H9 (cell line): ENCODE data around the gene YAP1. TPM values are rescaled to one million over a fixed set of nuclear protein-coding genes. Genes with fewer than 3 reads are reported as not detected.

Experiments
- DNase-seq: peaks from one replicate; pipeline ENCODE4 v3.0.0-alpha.2; 2017
- H2AFZ ChIP-seq: one replicate; pipeline ENCODE4 v1.6.1; 2013; ENCODE audit warnings: mild to moderate bottlenecking, low read length, control low read depth, moderate library complexity
- H2AK5ac ChIP-seq: 2 replicates; pipeline ENCODE4 v1.6.1; 2013; ENCODE audit warnings: low read length, control low read depth, mixed read lengths; ENCODE audit not compliant: insufficient read length
- H2BK120ac ChIP-seq: one replicate; pipeline ENCODE4 v1.6.1; 2013; ENCODE audit warnings: low read depth, mild to moderate bottlenecking, low read length, control low read depth, inconsistent platforms; ENCODE audit not compliant: poor library complexity, severe bottlenecking
- H2BK12ac ChIP-seq: 2 replicates; pipeline ENCODE4 v1.6.1; 2013; ENCODE audit warnings: low read length, control low read depth, mixed read lengths, low read depth; ENCODE audit not compliant: insufficient read length
- H2BK15ac ChIP-seq: 2 replicates; pipeline ENCODE4 v1.6.1; 2013; ENCODE audit warnings: low read depth, low read length, control low read depth
- H2BK20ac ChIP-seq: one replicate; pipeline ENCODE4 v1.6.1; 2013; ENCODE audit warnings: low read depth, mild to moderate bottlenecking, low read length, control low read depth, inconsistent platforms; ENCODE audit not compliant: poor library complexity, severe bottlenecking
- H2BK5ac ChIP-seq: 2 replicates; pipeline ENCODE4 v1.6.1; 2013; ENCODE audit warnings: low read length, control low read depth, mixed read lengths; ENCODE audit not compliant: insufficient read length
- H3K14ac ChIP-seq: 2 replicates; pipeline ENCODE4 v1.6.1; 2013; ENCODE audit warnings: low read length, control low read depth; ENCODE audit not compliant: insufficient read depth
- H3K18ac ChIP-seq: 2 replicates; pipeline ENCODE4 v1.6.1; 2013; ENCODE audit warnings: low read depth, mild to moderate bottlenecking, mixed read lengths, low read length, control low read depth; ENCODE audit not compliant: insufficient read length
- H3K23ac ChIP-seq: 2 replicates; pipeline ENCODE4 v1.6.1; 2013; ENCODE audit warnings: low read length, control low read depth, mixed read lengths, low read depth; ENCODE audit not compliant: insufficient read length
- H3K23me2 ChIP-seq: 2 replicates; pipeline ENCODE4 v1.6.1; 2013; ENCODE audit warnings: low read depth, mild to moderate bottlenecking, mixed read lengths, low read length, control low read depth; ENCODE audit not compliant: insufficient read length, poor library complexity, severe bottlenecking
- H3K27ac ChIP-seq: 2 replicates; pipeline ENCODE4 v1.5.1; 2013; ENCODE audit warnings: low read length, control low read depth, mixed read lengths, low read depth; ENCODE audit not compliant: insufficient read length
- H3K27me3 ChIP-seq: 2 replicates; pipeline ENCODE4 v1.6.1; 2013; ENCODE audit warnings: low read length, control low read depth, inconsistent platforms; ENCODE audit not compliant: insufficient read depth
- H3K4ac ChIP-seq: 2 replicates; pipeline ENCODE4 v1.6.1; 2013; ENCODE audit warnings: low read depth, mild to moderate bottlenecking, control low read depth, inconsistent platforms, low read length, moderate library complexity
- H3K4me1 ChIP-seq: 2 replicates; pipeline ENCODE4 v1.6.1; 2013; ENCODE audit warnings: low read length, control low read depth, inconsistent platforms; ENCODE audit not compliant: insufficient read depth
- H3K4me2 ChIP-seq: 2 replicates; pipeline ENCODE4 v1.6.1; 2013; ENCODE audit warnings: low read length, control low read depth, mixed read lengths; ENCODE audit not compliant: insufficient read length, insufficient read depth
- H3K56ac ChIP-seq: 2 replicates; pipeline ENCODE4 v1.6.1; 2013; ENCODE audit warnings: low read depth, mild to moderate bottlenecking, mixed read lengths, low read length, control low read depth; ENCODE audit not compliant: insufficient read length
- H3K79me1 ChIP-seq: 2 replicates; pipeline ENCODE4 v1.6.1; 2013; ENCODE audit warnings: low read depth, mild to moderate bottlenecking, moderate library complexity, low read length, control low read depth, inconsistent platforms; ENCODE audit not compliant: insufficient read depth, poor library complexity, severe bottlenecking
- H3K79me2 ChIP-seq: 2 replicates; pipeline ENCODE4 v1.6.1; 2013; ENCODE audit warnings: low read length, control low read depth, inconsistent platforms; ENCODE audit not compliant: insufficient read depth
- H3K9ac ChIP-seq: 2 replicates; pipeline ENCODE4 v1.6.1; 2013; ENCODE audit warnings: low read length, control low read depth, mixed read lengths; ENCODE audit not compliant: insufficient read length; ENCODE audit errors: extremely low read depth
- H3K9me3 ChIP-seq: one replicate; pipeline ENCODE4 v1.6.1; 2013; ENCODE audit warnings: low read depth, low read length, inconsistent platforms; ENCODE audit not compliant: control insufficient read depth
- H3T11ph ChIP-seq: one replicate; pipeline ENCODE4 v1.6.1; 2013; ENCODE audit warnings: mild to moderate bottlenecking, low read length, control low read depth, inconsistent platforms
- H4K20me1 ChIP-seq: one replicate; pipeline ENCODE4 v1.6.1; 2013; ENCODE audit not compliant: control insufficient read depth, insufficient read length, insufficient read depth
- H4K5ac ChIP-seq: 2 replicates; pipeline ENCODE4 v1.6.1; 2013; ENCODE audit warnings: low read depth, mild to moderate bottlenecking, mixed read lengths, low read length, control low read depth; ENCODE audit not compliant: insufficient read length
- H4K8ac ChIP-seq: replicated peaks from 2 replicates; pipeline ENCODE4 v1.6.1; 2013; ENCODE audit warnings: low read length, control low read depth, mixed read lengths, low read depth; ENCODE audit not compliant: insufficient read length
- H4K91ac ChIP-seq: 2 replicates; pipeline ENCODE4 v1.6.1; 2013; ENCODE audit warnings: low read depth, mild to moderate bottlenecking, moderate library complexity, mixed read lengths, low read length, control low read depth; ENCODE audit not compliant: insufficient read length
- H3K27ac Mint-ChIP-seq, 3 experiments: 2 replicates in 2 of 3; 3 replicates in 1 of 3; pipeline ENCODE4 v1.8.0; 2020 to 2021; ENCODE audit warnings: mixed read lengths in 3 of 3, mild to moderate bottlenecking in 1 of 3, moderate library complexity in 1 of 3
- H3K27me3 Mint-ChIP-seq: 2 replicates; pipeline ENCODE4 v1.8.0; 2021; ENCODE audit warnings: low read depth, mild to moderate bottlenecking, moderate library complexity, mixed read lengths
- H3K36me3 Mint-ChIP-seq, 3 experiments: 2 replicates in 2 of 3; 3 replicates in 1 of 3; pipeline ENCODE4 v1.8.0; 2020 to 2021; ENCODE audit warnings: low read depth in 3 of 3, mixed read lengths in 3 of 3; ENCODE audit not compliant: insufficient read depth in 1 of 3
- H3K4me1 Mint-ChIP-seq, 2 experiments: 2 replicates each; pipeline ENCODE4 v1.8.0; 2020; ENCODE audit warnings: mixed read lengths in 2 of 2
- H3K4me3 Mint-ChIP-seq, 2 experiments: 2 replicates in 1 of 2; 3 replicates in 1 of 2; pipeline ENCODE4 v1.8.0; 2020 to 2021; ENCODE audit warnings: mild to moderate bottlenecking in 2 of 2, mixed read lengths in 2 of 2, moderate library complexity in 1 of 2
- H3K9me3 Mint-ChIP-seq, 2 experiments: 2 replicates in 1 of 2; 3 replicates in 1 of 2; pipeline ENCODE4 v1.8.0; 2020; ENCODE audit warnings: mild to moderate bottlenecking in 2 of 2, mixed read lengths in 2 of 2, moderate library complexity in 1 of 2
- WGBS: extraction: QIAGEN DNeasy Blood & Tissue Kit; methylation state at CpG from one replicate; pipeline ENCODE4 v1.1.7; 2013; ENCODE audit warnings: missing lambda C conversion rate, low lambda C conversion rate, mixed read lengths; ENCODE audit not compliant: insufficient read length; ENCODE audit errors: extremely low coverage; 5-methylcytosine and 5-hydroxymethylcytosine counted together
- total RNA-seq: library from RNA; stranded (reverse); gene quantifications from 2 replicates; pipeline ENCODE4 v1.2.1, GENCODE V29; 2021
- TF ChIP-seq, protein P1 (sequence below): fragments of 200-600 bp; sonication (generic); conservative IDR thresholded peaks from 3 replicates; pipeline ENCODE4 v1.8.0; 2021; ENCODE audit warnings: antibody characterized with exemption, mild to moderate bottlenecking

Gene YAP1
- total RNA-seq, 1 experiment from 2014 or later: 124 TPM

DNA sequence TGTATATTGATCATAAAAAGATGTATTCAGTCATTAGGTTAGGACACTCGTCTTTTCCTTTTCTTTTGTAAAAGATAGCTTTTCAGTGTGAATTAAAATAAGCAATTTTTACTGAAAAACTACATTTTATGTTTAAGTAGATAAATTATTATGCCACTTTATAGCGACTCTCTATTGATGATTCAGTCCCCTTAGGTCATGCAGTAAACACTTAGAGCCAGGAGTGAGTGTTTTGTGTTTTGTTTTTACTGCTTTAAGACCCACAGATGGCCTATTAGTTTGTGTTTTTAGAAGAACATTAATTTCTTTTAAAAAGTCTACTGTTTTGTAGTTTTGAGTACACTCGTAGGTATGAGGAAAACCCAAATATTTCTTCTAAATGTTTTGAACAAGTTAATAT is 86.6 kb downstream of the YAP1 start:
- Histone ChIP-seq H2BK15ac (no peak overlapping the region), H3K14ac (no peak overlapping the region), H3K56ac (no peak overlapping the region), H3K79me1 (no peaks in the 10 kb centered on the region), H2AFZ (no peak overlapping the region), H4K5ac (no peak overlapping the region), H2BK12ac (no peak overlapping the region), H3K27ac (no peak overlapping the region), H3K79me2 (no peaks in the 10 kb centered on the region), H3K18ac (no peak overlapping the region), H3K23ac (no peak overlapping the region), H3K9me3 (no peaks in the 10 kb centered on the region), H3K4ac (no peak overlapping the region), H3T11ph (no peak overlapping the region), H3K4me2 (no peak overlapping the region), H2AK5ac (no peak overlapping the region), H2BK120ac (no peak overlapping the region), H2BK20ac (no peak overlapping the region), H2BK5ac (no peak overlapping the region), H4K8ac (no peak overlapping the region), H4K20me1 (no peaks in the 10 kb centered on the region), H3K27me3 (no peaks in the 10 kb centered on the region), H3K23me2 (no peaks in the 10 kb centered on the region), H4K91ac (no peak overlapping the region), H3K4me1 (peaks cover 3% of the 10 kb centered on the region; the same call in 1 of the 2 replicates), H3K9ac (no peak overlapping the region)
- Mint-ChIP-seq H3K36me3 (peaks cover 11 to 18% (median 17%) of the 10 kb centered on the region in 3 experiments), H3K4me3 (peak overlapping the region in 1 of 2 experiments; percentile 8; a peak in 1 of 5 replicates), H3K27me3 (no peaks in the 10 kb centered on the region), H3K9me3 (peaks cover 7 to 10% of the 10 kb centered on the region in 2 experiments), H3K4me1 (peaks cover 47 to 54% of the 10 kb centered on the region in 2 experiments), H3K27ac (peak overlapping the region; percentile 46 to 89 (median 82); a peak in 5 of 7 replicates)
- TF ChIP-seq, protein P1, sequence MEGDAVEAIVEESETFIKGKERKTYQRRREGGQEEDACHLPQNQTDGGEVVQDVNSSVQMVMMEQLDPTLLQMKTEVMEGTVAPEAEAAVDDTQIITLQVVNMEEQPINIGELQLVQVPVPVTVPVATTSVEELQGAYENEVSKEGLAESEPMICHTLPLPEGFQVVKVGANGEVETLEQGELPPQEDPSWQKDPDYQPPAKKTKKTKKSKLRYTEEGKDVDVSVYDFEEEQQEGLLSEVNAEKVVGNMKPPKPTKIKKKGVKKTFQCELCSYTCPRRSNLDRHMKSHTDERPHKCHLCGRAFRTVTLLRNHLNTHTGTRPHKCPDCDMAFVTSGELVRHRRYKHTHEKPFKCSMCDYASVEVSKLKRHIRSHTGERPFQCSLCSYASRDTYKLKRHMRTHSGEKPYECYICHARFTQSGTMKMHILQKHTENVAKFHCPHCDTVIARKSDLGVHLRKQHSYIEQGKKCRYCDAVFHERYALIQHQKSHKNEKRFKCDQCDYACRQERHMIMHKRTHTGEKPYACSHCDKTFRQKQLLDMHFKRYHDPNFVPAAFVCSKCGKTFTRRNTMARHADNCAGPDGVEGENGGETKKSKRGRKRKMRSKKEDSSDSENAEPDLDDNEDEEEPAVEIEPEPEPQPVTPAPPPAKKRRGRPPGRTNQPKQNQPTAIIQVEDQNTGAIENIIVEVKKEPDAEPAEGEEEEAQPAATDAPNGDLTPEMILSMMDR: no peak
- WGBS: no CpG with 5 or more reads among the region's 3 CpGs
- no peak for DNase-seq
